ENCODE results near the gene MICB. TPM values are rescaled to one million over a fixed set of nuclear protein-coding genes. Genes with fewer than 3 reads are reported as not detected.
"Not testable (repeated sequence)": the region's sequence is repeated elsewhere in the genome, so short reads cannot be mapped to it uniquely, and the experiment has no call there.

Gene MICB
- total RNA-seq, 1 experiment from 2014 or later = 13.2 TPM

GRCh38 chr6:31478186-31478950, 19.6 kb upstream of the MICB start:
- H4K20me1 ChIP-seq (ENCODE audit: insufficient read depth, low read depth, low read length) = no peaks in the 10 kb centered on the region
- H3K27me3 ChIP-seq (ENCODE audit: low read length) = no peaks in the 10 kb centered on the region
- H3K36me3 ChIP-seq (ENCODE audit: insufficient read depth, low read length) = no peaks in the 10 kb centered on the region
- peaks cover 9% of the 10 kb centered on the region for H3K4me1 ChIP-seq (ENCODE audit: low read length)
- no peak for DNase-seq
- no peak overlapping the region for H3K27ac ChIP-seq (ENCODE audit: low read length)
- H3K9ac ChIP-seq (ENCODE audit: low read length) = no peak overlapping the region
- no peaks in the 10 kb centered on the region for H3K9me3 ChIP-seq (ENCODE audit: low read length)
- H3K9me2 ChIP-seq (replicated peaks; ENCODE audit: insufficient read depth, low read length) = no peaks in the 10 kb centered on the region
- no peak overlapping the region for H2AFZ ChIP-seq (ENCODE audit: low read length)
- no peak overlapping the region for H3K4me2 ChIP-seq (ENCODE audit: low read depth, low read length, poor library complexity, severe bottlenecking)
- H3K79me2 ChIP-seq (ENCODE audit: low read length) = no peaks in the 10 kb centered on the region
- no peak overlapping the region for H3K4me3 ChIP-seq (ENCODE audit: low read length)

- no peak overlapping the region for H2AFZ ChIP-seq (ENCODE audit: low read length)
- no peak overlapping the region for H3K27ac ChIP-seq (ENCODE audit: low read length)
- no peaks in the 10 kb centered on the region for H4K20me1 ChIP-seq (ENCODE audit: insufficient read depth, low read depth, low read length)
- H3K4me2 ChIP-seq (ENCODE audit: low read depth, low read length, poor library complexity, severe bottlenecking) = no peak overlapping the region
- no peak overlapping the region for H3K9ac ChIP-seq (ENCODE audit: low read length)
- no peak overlapping the region for H3K4me3 ChIP-seq (ENCODE audit: low read length)
- no peak for DNase-seq
- peaks cover 9% of the 10 kb centered on the region for H3K4me1 ChIP-seq (ENCODE audit: low read length)
- H3K79me2 ChIP-seq (ENCODE audit: low read length) = no peaks in the 10 kb centered on the region
- no peaks in the 10 kb centered on the region for H3K9me2 ChIP-seq (replicated peaks; ENCODE audit: insufficient read depth, low read length)
- H3K27me3 ChIP-seq (ENCODE audit: low read length) = no peaks in the 10 kb centered on the region
- no peaks in the 10 kb centered on the region for H3K36me3 ChIP-seq (ENCODE audit: insufficient read depth, low read length)
- no peaks in the 10 kb centered on the region for H3K9me3 ChIP-seq (ENCODE audit: low read length)
Measured at GRCh38 chr6:31479151-31479932, 18.6 kb upstream of the MICB start.

- Histone ChIP-seq H3K27ac (ENCODE audit: low read length) (no peak overlapping the region), H3K27me3 (ENCODE audit: low read length) (no peaks in the 10 kb centered on the region), H3K9me3 (ENCODE audit: low read length) (no peaks in the 10 kb centered on the region), H3K9me2 (replicated peaks; ENCODE audit: insufficient read depth, low read length) (no peaks in the 10 kb centered on the region), H3K4me3 (ENCODE audit: low read length) (no peak overlapping the region), H3K4me1 (ENCODE audit: low read length) (peaks cover 9% of the 10 kb centered on the region), H3K36me3 (ENCODE audit: insufficient read depth, low read length) (no peaks in the 10 kb centered on the region), H3K79me2 (ENCODE audit: low read length) (no peaks in the 10 kb centered on the region), H3K9ac (ENCODE audit: low read length) (no peak overlapping the region), H4K20me1 (ENCODE audit: insufficient read depth, low read depth, low read length) (no peaks in the 10 kb centered on the region), H3K4me2 (ENCODE audit: low read depth, low read length, poor library complexity, severe bottlenecking) (no peak overlapping the region), H2AFZ (ENCODE audit: low read length) (no peak overlapping the region)
- no peak for DNase-seq
Measured at GRCh38 chr6:31479933-31480535, 17.9 kb upstream of the MICB start.

- H3K9me3 ChIP-seq (ENCODE audit: low read length) = no peaks in the 10 kb centered on the region
- H3K27ac ChIP-seq (ENCODE audit: low read length) = no peak overlapping the region
- no peak overlapping the region for H3K4me3 ChIP-seq (ENCODE audit: low read length)
- DNase-seq = no peak
- H3K79me2 ChIP-seq (ENCODE audit: low read length) = no peaks in the 10 kb centered on the region
- no peak overlapping the region for H3K4me2 ChIP-seq (ENCODE audit: low read depth, low read length, poor library complexity, severe bottlenecking)
- no peaks in the 10 kb centered on the region for H4K20me1 ChIP-seq (ENCODE audit: insufficient read depth, low read depth, low read length)
- H3K27me3 ChIP-seq (ENCODE audit: low read length) = no peaks in the 10 kb centered on the region
- H3K4me1 ChIP-seq (ENCODE audit: low read length) = peaks cover 9% of the 10 kb centered on the region
- no peaks in the 10 kb centered on the region for H3K36me3 ChIP-seq (ENCODE audit: insufficient read depth, low read length)
- H3K9ac ChIP-seq (ENCODE audit: low read length) = no peak overlapping the region
- no peak overlapping the region for H2AFZ ChIP-seq (ENCODE audit: low read length)
- H3K9me2 ChIP-seq (replicated peaks; ENCODE audit: insufficient read depth, low read length) = no peaks in the 10 kb centered on the region
Measured at GRCh38 chr6:31480574-31480973, 17.4 kb upstream of the MICB start.

GRCh38 chr6:31483392-31483791, 14.6 kb upstream of the MICB start:
- no peak overlapping the region for H2AFZ ChIP-seq (ENCODE audit: low read length)
- H3K27me3 ChIP-seq (ENCODE audit: low read length) = no peaks in the 10 kb centered on the region
- no peaks in the 10 kb centered on the region for H3K9me2 ChIP-seq (replicated peaks; ENCODE audit: insufficient read depth, low read length)
- no peak overlapping the region for H3K27ac ChIP-seq (ENCODE audit: low read length)
- no peak overlapping the region for H3K4me3 ChIP-seq (ENCODE audit: low read length)
- no peaks in the 10 kb centered on the region for H3K79me2 ChIP-seq (ENCODE audit: low read length)
- DNase-seq = no peak
- H3K36me3 ChIP-seq (ENCODE audit: insufficient read depth, low read length) = no peaks in the 10 kb centered on the region
- H3K4me2 ChIP-seq (ENCODE audit: low read depth, low read length, poor library complexity, severe bottlenecking) = no peak overlapping the region
- peaks cover 17% of the 10 kb centered on the region for H3K4me1 ChIP-seq (ENCODE audit: low read length)
- H4K20me1 ChIP-seq (ENCODE audit: insufficient read depth, low read depth, low read length) = no peaks in the 10 kb centered on the region
- H3K9me3 ChIP-seq (ENCODE audit: low read length) = no peaks in the 10 kb centered on the region
- H3K9ac ChIP-seq (ENCODE audit: low read length) = no peak overlapping the region

GRCh38 chr6:31485055-31485454, 12.9 kb upstream of the MICB start:
- H3K36me3 ChIP-seq (ENCODE audit: insufficient read depth, low read length) = no peaks in the 10 kb centered on the region
- no peaks in the 10 kb centered on the region for H3K9me2 ChIP-seq (replicated peaks; ENCODE audit: insufficient read depth, low read length)
- H2AFZ ChIP-seq (ENCODE audit: low read length) = no peak overlapping the region
- H3K4me3 ChIP-seq (ENCODE audit: low read length) = no peak overlapping the region
- no peaks in the 10 kb centered on the region for H3K27me3 ChIP-seq (ENCODE audit: low read length)
- no peak overlapping the region for H3K9ac ChIP-seq (ENCODE audit: low read length)
- no peak overlapping the region for H3K27ac ChIP-seq (ENCODE audit: low read length)
- no peak for DNase-seq
- peaks cover 9% of the 10 kb centered on the region for H3K4me1 ChIP-seq (ENCODE audit: low read length)
- H3K4me2 ChIP-seq (ENCODE audit: low read depth, low read length, poor library complexity, severe bottlenecking) = no peak overlapping the region
- H3K9me3 ChIP-seq (ENCODE audit: low read length) = no peaks in the 10 kb centered on the region
- no peaks in the 10 kb centered on the region for H4K20me1 ChIP-seq (ENCODE audit: insufficient read depth, low read depth, low read length)
- H3K79me2 ChIP-seq (ENCODE audit: low read length) = no peaks in the 10 kb centered on the region

GRCh38 chr6:31486065-31486837, 11.7 kb upstream of the MICB start:
- DNase-seq; H3K4me3 ChIP-seq (ENCODE audit: low read length); H3K36me3 ChIP-seq (ENCODE audit: insufficient read depth, low read length); H3K4me1 ChIP-seq (ENCODE audit: low read length); H3K27me3 ChIP-seq (ENCODE audit: low read length); H3K9me3 ChIP-seq (ENCODE audit: low read length); H3K9ac ChIP-seq (ENCODE audit: low read length); H3K4me2 ChIP-seq (ENCODE audit: low read depth, low read length, poor library complexity, severe bottlenecking); H3K27ac ChIP-seq (ENCODE audit: low read length); H3K9me2 ChIP-seq (replicated peaks; ENCODE audit: insufficient read depth, low read length); H4K20me1 ChIP-seq (ENCODE audit: insufficient read depth, low read depth, low read length); H2AFZ ChIP-seq (ENCODE audit: low read length); H3K79me2 ChIP-seq (ENCODE audit: low read length): not testable (repeated sequence)

GRCh38 chr6:31487674-31488073, 10.3 kb upstream of the MICB start:
- not testable (repeated sequence) for H3K9ac ChIP-seq (ENCODE audit: low read length); H2AFZ ChIP-seq (ENCODE audit: low read length); H3K36me3 ChIP-seq (ENCODE audit: insufficient read depth, low read length); H3K4me3 ChIP-seq (ENCODE audit: low read length); H3K27ac ChIP-seq (ENCODE audit: low read length); H3K4me2 ChIP-seq (ENCODE audit: low read depth, low read length, poor library complexity, severe bottlenecking); DNase-seq; H3K79me2 ChIP-seq (ENCODE audit: low read length); H3K27me3 ChIP-seq (ENCODE audit: low read length); H3K9me3 ChIP-seq (ENCODE audit: low read length); H4K20me1 ChIP-seq (ENCODE audit: insufficient read depth, low read depth, low read length); H3K9me2 ChIP-seq (replicated peaks; ENCODE audit: insufficient read depth, low read length)
- H3K4me1 ChIP-seq (ENCODE audit: low read length) = peaks cover 20% of the 10 kb centered on the region
